NT2/D1 (cell line): ENCODE results near the gene OS9.
"Not testable (repeated sequence)": the region's sequence is repeated elsewhere in the genome, so short reads cannot be mapped to it uniquely, and the experiment has no call there.

ENCODE experiments used
- DNase-seq: peaks from one replicate; pipeline ENCODE4 v3.0.0-alpha.2; 2011; ENCODE audit warnings: low read depth, low spot score
- H3K27me3 ChIP-seq: 2 replicates; pipeline ENCODE4 v1.6.0; 2011; ENCODE audit warnings: mild to moderate bottlenecking; ENCODE audit not compliant: insufficient read length, insufficient read depth
- H3K36me3 ChIP-seq: 2 replicates; pipeline ENCODE4 v1.6.1; 2011; ENCODE audit warnings: mild to moderate bottlenecking, low read length, mixed read lengths; ENCODE audit not compliant: insufficient read depth, insufficient read length
- H3K4me1 ChIP-seq: 2 replicates; pipeline ENCODE4 v1.5.1; 2011; ENCODE audit not compliant: insufficient read depth, insufficient read length
- H3K4me3 ChIP-seq: 2 replicates; pipeline ENCODE4 v1.5.1; 2011; ENCODE audit warnings: low read depth; ENCODE audit not compliant: insufficient read length
- H3K9ac ChIP-seq: 2 replicates; pipeline ENCODE4 v1.6.0; 2011; ENCODE audit warnings: low read depth; ENCODE audit not compliant: insufficient read length
- H3K9me3 ChIP-seq: 2 replicates; pipeline ENCODE4 v1.5.1; 2011; ENCODE audit warnings: mild to moderate bottlenecking, low read length; ENCODE audit not compliant: insufficient read depth
- SUZ12 ChIP-seq: IDR thresholded peaks from 2 replicates; pipeline ENCODE4 v1.6.1; 2011; ENCODE audit not compliant: insufficient read length, insufficient read depth; ENCODE audit errors: extremely low read depth
- YY1 ChIP-seq: IDR thresholded peaks from 2 replicates; pipeline ENCODE4 v1.6.1; 2011; ENCODE audit not compliant: insufficient read length, insufficient read depth
- ZNF274 ChIP-seq: IDR thresholded peaks from 2 replicates; pipeline ENCODE4 v1.6.1; 2011; ENCODE audit warnings: mild to moderate bottlenecking, low read depth, low read length

Gene OS9

GRCh38 chr12:57716305-57716704 lies 22.4 kb downstream of the OS9 start:
- Histone ChIP-seq H3K9ac (no peak overlapping the region), H3K27me3 (no peaks in the 10 kb centered on the region), H3K36me3 (peaks cover 55% of the 10 kb centered on the region), H3K9me3 (no peaks in the 10 kb centered on the region), H3K4me1 (peaks cover 4% of the 10 kb centered on the region), H3K4me3 (no peak overlapping the region)
- DNase-seq: no peak
- TF ChIP-seq SUZ12: no peak
- no peak for TF ChIP-seq YY1
- no peak for TF ChIP-seq ZNF274

- no peak overlapping the region for H3K4me3 ChIP-seq
- no peaks in the 10 kb centered on the region for H3K9me3 ChIP-seq
- peaks cover 63% of the 10 kb centered on the region for H3K36me3 ChIP-seq
- peaks cover 4% of the 10 kb centered on the region for H3K4me1 ChIP-seq
- DNase-seq: no peak
- no peak overlapping the region for H3K9ac ChIP-seq
- no peak for TF ChIP-seq YY1
- no peak for TF ChIP-seq ZNF274
- no peak for TF ChIP-seq SUZ12
- no peaks in the 10 kb centered on the region for H3K27me3 ChIP-seq
Measured at GRCh38 chr12:57717131-57717530, 23.2 kb downstream of the OS9 start.

DNA sequence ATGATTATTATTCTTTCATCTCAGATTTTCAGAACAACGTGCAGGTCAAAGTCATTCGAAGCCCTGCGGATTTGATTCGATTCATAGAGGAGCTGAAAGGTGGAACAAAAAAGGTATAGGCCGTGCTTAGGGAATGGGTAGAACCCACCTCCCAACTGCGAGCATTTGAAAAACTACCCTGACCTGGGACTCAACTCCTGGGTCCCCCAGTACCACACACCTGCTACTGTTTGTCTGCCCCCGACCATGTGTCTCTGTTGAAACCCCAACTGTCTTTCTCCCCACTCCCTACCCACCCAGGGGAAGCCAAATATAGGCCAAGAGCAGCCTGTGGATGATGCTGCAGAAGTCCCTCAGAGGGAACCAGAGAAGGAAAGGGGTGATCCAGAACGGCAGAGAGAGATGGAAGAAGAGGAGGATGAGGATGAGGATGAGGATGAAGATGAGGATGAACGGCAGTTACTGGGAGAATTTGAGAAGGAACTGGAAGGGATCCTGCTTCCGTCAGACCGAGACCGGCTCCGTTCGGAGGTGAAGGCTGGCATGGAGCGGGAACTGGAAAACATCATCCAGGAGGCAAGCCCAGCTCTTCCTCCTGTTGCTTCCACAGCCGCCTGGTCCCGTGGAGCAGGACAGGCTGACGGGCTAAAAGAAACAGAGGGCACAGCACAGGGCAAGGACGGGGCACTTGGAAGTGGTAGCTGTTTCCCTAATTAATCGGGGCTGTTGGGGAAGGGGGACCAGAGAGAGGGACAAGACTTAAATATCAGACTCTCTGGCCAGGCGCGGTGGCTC lies 24.1 kb downstream of the OS9 start:
- TF ChIP-seq ZNF274 (no peak), YY1 (no peak), SUZ12 (no peak)
- no peak overlapping the region for H3K9ac ChIP-seq
- no peaks in the 10 kb centered on the region for H3K4me1 ChIP-seq
- DNase-seq: no peak
- peaks cover 63% of the 10 kb centered on the region for H3K36me3 ChIP-seq
- no peaks in the 10 kb centered on the region for H3K27me3 ChIP-seq
- H3K4me3 ChIP-seq: no peak overlapping the region
- no peaks in the 10 kb centered on the region for H3K9me3 ChIP-seq

DNA sequence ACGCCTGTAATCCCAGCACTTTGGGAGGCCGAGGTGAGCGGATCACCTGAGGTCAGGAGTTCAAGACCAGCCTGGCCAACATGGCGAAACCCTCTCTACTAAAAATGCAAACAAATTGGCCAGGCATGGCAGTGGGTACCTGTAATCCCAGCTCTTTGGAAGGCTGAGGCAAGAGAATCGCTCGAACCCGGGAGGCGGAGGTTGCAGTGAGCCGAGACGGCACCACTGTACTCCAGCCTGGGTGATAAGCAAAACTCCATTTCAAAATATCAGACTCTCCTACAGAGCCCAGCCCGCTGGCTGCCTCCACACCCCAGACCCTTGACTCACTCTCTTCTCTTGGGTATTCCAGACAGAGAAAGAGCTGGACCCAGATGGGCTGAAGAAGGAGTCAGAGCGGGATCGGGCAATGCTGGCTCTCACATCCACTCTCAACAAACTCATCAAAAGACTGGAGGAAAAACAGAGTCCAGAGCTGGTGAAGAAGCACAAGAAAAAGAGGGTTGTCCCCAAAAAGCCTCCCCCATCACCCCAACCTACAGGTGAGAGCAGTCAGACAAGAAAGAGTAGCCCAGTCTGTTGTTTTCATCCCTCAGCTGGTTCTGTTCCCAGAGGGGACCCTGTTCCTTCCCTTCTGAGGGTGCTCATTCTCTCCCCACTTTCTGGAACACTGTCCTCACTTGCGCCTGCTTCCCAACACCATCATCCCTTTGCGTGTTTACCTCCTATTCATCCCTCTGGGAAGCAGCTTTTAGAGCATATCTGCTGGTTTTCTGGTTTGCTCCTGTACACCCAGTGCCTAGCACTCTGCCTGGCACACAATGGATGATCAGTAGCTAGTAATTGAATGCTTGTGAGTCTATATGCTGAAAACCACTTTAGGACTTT lies 25.0 kb downstream of the OS9 start:
- Histone ChIP-seq H3K9ac (no peak overlapping the region), H3K36me3 (peaks cover 63% of the 10 kb centered on the region), H3K27me3 (no peaks in the 10 kb centered on the region), H3K4me3 (no peak overlapping the region), H3K4me1 (no peaks in the 10 kb centered on the region), H3K9me3 (no peaks in the 10 kb centered on the region)
- DNase-seq: no peak
- no peak for TF ChIP-seq YY1
- TF ChIP-seq ZNF274: no peak
- TF ChIP-seq SUZ12: no peak

GRCh38 chr12:57719777-57720605 lies 26.1 kb downstream of the OS9 start:
- Histone ChIP-seq H3K27me3 (peaks cover 6% of the 10 kb centered on the region), H3K9ac (no peak overlapping the region), H3K36me3 (peaks cover 63% of the 10 kb centered on the region), H3K4me1 (no peaks in the 10 kb centered on the region), H3K4me3 (no peak overlapping the region), H3K9me3 (no peaks in the 10 kb centered on the region)
- DNase-seq: no peak
- no peak for TF ChIP-seq SUZ12
- TF ChIP-seq ZNF274: no peak
- TF ChIP-seq YY1: no peak

DNA sequence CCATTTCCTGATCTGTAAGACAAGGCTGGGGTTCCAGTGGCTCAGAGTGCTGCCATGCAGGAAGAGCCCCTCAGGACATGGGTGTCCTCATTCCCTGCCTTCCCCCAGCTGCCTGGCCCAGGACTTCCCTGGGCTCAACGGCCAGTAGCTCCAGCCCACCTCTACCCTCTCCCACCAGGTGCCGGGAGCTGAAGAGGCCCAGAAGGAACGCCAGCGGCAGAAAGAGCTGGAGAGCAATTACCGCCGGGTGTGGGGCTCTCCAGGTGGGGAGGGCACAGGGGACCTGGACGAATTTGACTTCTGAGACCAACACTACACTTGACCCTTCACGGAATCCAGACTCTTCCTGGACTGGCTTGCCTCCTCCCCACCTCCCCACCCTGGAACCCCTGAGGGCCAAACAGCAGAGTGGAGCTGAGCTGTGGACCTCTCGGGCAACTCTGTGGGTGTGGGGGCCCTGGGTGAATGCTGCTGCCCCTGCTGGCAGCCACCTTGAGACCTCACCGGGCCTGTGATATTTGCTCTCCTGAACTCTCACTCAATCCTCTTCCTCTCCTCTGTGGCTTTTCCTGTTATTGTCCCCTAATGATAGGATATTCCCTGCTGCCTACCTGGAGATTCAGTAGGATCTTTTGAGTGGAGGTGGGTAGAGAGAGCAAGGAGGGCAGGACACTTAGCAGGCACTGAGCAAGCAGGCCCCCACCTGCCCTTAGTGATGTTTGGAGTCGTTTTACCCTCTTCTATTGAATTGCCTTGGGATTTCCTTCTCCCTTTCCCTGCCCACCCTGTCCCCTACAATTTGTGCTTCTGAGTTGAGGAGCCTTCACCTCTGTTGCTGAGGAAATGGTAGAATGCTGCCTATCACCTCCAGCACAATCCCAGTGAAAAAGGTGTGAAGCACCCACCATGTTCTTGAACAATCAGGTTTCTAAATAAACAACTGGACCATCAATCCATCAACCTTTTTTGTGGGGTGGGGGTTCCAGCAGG lies 27.0 kb downstream of the OS9 start:
- DNase-seq: no peak
- H3K9ac ChIP-seq: no peak overlapping the region

DNA sequence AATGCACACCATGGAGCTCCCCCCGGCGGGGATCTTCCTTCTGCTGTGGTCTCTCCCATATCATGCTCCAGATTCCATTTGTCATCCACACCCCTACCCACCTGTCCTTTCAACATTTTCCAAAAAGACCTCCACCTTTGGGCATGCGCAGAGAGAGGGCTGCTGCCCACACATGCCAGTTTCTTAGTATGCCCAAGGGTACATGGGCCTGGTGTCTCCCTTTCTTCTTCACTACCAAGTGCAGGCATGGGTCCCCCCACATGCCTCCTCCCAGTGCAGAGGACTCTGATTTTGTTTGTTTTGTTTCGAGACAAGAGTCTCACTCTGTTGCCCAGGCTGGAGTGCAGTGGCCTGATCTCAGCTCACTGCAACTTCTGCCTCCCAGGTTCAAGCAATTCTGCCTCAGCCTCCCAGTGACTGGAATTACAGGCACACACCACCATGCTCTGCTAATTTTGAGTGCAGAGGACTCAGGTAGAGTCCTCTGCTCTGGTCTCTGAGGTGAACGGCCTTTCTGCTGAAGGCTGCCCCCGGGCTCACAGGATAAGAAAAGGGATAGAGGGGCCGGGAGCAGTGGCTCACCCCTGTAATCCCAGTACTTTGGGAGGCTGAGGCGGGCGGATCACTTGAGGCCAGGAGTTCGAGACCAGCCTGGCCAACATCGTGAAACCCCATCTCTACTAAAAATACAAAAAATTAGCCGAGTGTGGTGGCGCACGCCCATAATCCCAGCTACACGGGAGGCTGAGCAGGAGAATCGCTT lies 28.1 kb downstream of the OS9 start:
- peaks cover 17% of the 10 kb centered on the region for H3K27me3 ChIP-seq
- not testable (repeated sequence) for DNase-seq, H3K9ac ChIP-seq, H3K4me3 ChIP-seq, H3K4me1 ChIP-seq, H3K9me3 ChIP-seq
- peaks cover 48% of the 10 kb centered on the region for H3K36me3 ChIP-seq

More for the DNA sequence above, 27.0 kb downstream of the OS9 start:
- peaks cover 5% of the 10 kb centered on the region for H3K4me1 ChIP-seq
- H3K36me3 ChIP-seq: peaks cover 59% of the 10 kb centered on the region
- no peaks in the 10 kb centered on the region for H3K9me3 ChIP-seq
- H3K4me3 ChIP-seq: no peak overlapping the region
- H3K27me3 ChIP-seq: peaks cover 7% of the 10 kb centered on the region
- TF ChIP-seq YY1: no peak
- TF ChIP-seq SUZ12: no peak
- no peak for TF ChIP-seq ZNF274
